IPS-20b (cell line): Measurements from ENCODE around the gene RAB39A.
"Not testable (repeated sequence)": the region's sequence is repeated elsewhere in the genome, so short reads cannot be mapped to it uniquely, and the experiment has no call there.

Source experiments
- H3K27ac ChIP-seq: one replicate; pipeline ENCODE4 v1.5.1; 2013; ENCODE audit warnings: low read length
- H3K27me3 ChIP-seq: 2 replicates; pipeline ENCODE4 v1.6.1; 2013; ENCODE audit warnings: mild to moderate bottlenecking, low read length, inconsistent platforms; ENCODE audit not compliant: insufficient read depth
- H3K36me3 ChIP-seq: 2 replicates; pipeline ENCODE4 v1.6.1; 2013; ENCODE audit warnings: low read depth, mild to moderate bottlenecking, inconsistent platforms, low read length, moderate library complexity; ENCODE audit not compliant: insufficient read depth
- H3K4me1 ChIP-seq: 2 replicates; pipeline ENCODE4 v1.6.1; 2013; ENCODE audit warnings: mild to moderate bottlenecking, control low read depth, inconsistent platforms, low read length, moderate library complexity; ENCODE audit not compliant: insufficient read depth
- H3K4me3 ChIP-seq: 2 replicates; pipeline ENCODE4 v1.5.1; 2013; ENCODE audit warnings: mild to moderate bottlenecking, low read length, inconsistent platforms
- H3K9ac ChIP-seq: 2 replicates; pipeline ENCODE4 v1.6.1; 2013; ENCODE audit warnings: low read depth, mild to moderate bottlenecking, inconsistent platforms, low read length, moderate library complexity
- H3K9me3 ChIP-seq: 2 replicates; pipeline ENCODE4 v1.6.1; 2013; ENCODE audit warnings: mild to moderate bottlenecking, low read depth, low read length, inconsistent platforms; ENCODE audit not compliant: insufficient read depth

RAB39A gene

GRCh38 chr11:107928046-107928766 lies at the start of gene RAB39A:
TSS of gene RAB39A (plus strand) at chr11:107928448. CDS start at chr11:107928569, 121 bp downstream.
- H3K36me3 ChIP-seq: no peaks in the 10 kb centered on the region
- peak within 1 kb of the TSS; percentile 90 for H3K9ac ChIP-seq
- H3K27ac ChIP-seq: peak within 1 kb of the TSS; percentile 73
- H3K9me3 ChIP-seq: no peaks in the 10 kb centered on the region
- no peaks in the 10 kb centered on the region for H3K27me3 ChIP-seq
- no peaks in the 10 kb centered on the region for H3K4me1 ChIP-seq
- peak within 1 kb of the TSS; percentile 88 for H3K4me3 ChIP-seq

- not testable (repeated sequence) for H3K27me3 ChIP-seq, H3K36me3 ChIP-seq, H3K9me3 ChIP-seq, H3K9ac ChIP-seq, H3K27ac ChIP-seq, H3K4me1 ChIP-seq, H3K4me3 ChIP-seq
These were observed 46.8 kb upstream of the RAB39A start for GRCh38 chr11:107881471-107881870.

- Histone ChIP-seq H3K27me3 (no peaks in the 10 kb centered on the region), H3K4me3 (no peak overlapping the region), H3K36me3 (no peaks in the 10 kb centered on the region), H3K4me1 (peaks cover 3% of the 10 kb centered on the region), H3K9me3 (no peaks in the 10 kb centered on the region), H3K9ac (no peak overlapping the region), H3K27ac (no peak overlapping the region)
These were observed 46.0 kb upstream of the RAB39A start for GRCh38 chr11:107882095-107882820.

GRCh38 chr11:107898270-107898669 lies 30.0 kb upstream of the RAB39A start:
- Histone ChIP-seq H3K9me3 (no peaks in the 10 kb centered on the region), H3K4me3 (no peak overlapping the region), H3K9ac (no peak overlapping the region), H3K27ac (no peak overlapping the region), H3K36me3 (no peaks in the 10 kb centered on the region), H3K27me3 (no peaks in the 10 kb centered on the region), H3K4me1 (no peaks in the 10 kb centered on the region)

- H3K27me3 ChIP-seq: no peaks in the 10 kb centered on the region
- H3K4me1 ChIP-seq: no peaks in the 10 kb centered on the region
- H3K9ac ChIP-seq: no peak overlapping the region
- no peaks in the 10 kb centered on the region for H3K36me3 ChIP-seq
- no peaks in the 10 kb centered on the region for H3K9me3 ChIP-seq
- H3K4me3 ChIP-seq: no peak overlapping the region
- H3K27ac ChIP-seq: no peak overlapping the region
These were observed 20.0 kb upstream of the RAB39A start for GRCh38 chr11:107908211-107908610.

GRCh38 chr11:107912415-107912814 lies 15.8 kb upstream of the RAB39A start:
- not testable (repeated sequence) for H3K9ac ChIP-seq, H3K4me1 ChIP-seq, H3K27me3 ChIP-seq, H3K36me3 ChIP-seq, H3K27ac ChIP-seq, H3K9me3 ChIP-seq, H3K4me3 ChIP-seq

GRCh38 chr11:107915229-107915628 lies 13.0 kb upstream of the RAB39A start:
- Histone ChIP-seq H3K4me1 (no peaks in the 10 kb centered on the region), H3K9ac (no peak overlapping the region), H3K27me3 (no peaks in the 10 kb centered on the region), H3K4me3 (no peak overlapping the region), H3K27ac (no peak overlapping the region), H3K36me3 (no peaks in the 10 kb centered on the region), H3K9me3 (no peaks in the 10 kb centered on the region)

- H3K27me3 ChIP-seq: no peaks in the 10 kb centered on the region
- H3K36me3 ChIP-seq: no peaks in the 10 kb centered on the region
- no peaks in the 10 kb centered on the region for H3K9me3 ChIP-seq
- H3K9ac ChIP-seq: no peak overlapping the region
- H3K27ac ChIP-seq: no peak overlapping the region
- H3K4me1 ChIP-seq: no peaks in the 10 kb centered on the region
- no peak overlapping the region for H3K4me3 ChIP-seq
These were observed 11.5 kb upstream of the RAB39A start for GRCh38 chr11:107916671-107917241.

GRCh38 chr11:107921997-107922396 lies 6.3 kb upstream of the RAB39A start:
- Histone ChIP-seq H3K4me1 (no peaks in the 10 kb centered on the region), H3K9ac (no peak overlapping the region), H3K27me3 (no peaks in the 10 kb centered on the region; the same call in 1 of the 2 replicates), H3K36me3 (no peaks in the 10 kb centered on the region), H3K27ac (no peak overlapping the region), H3K9me3 (no peaks in the 10 kb centered on the region), H3K4me3 (no peak overlapping the region)

GRCh38 chr11:107923519-107923918 lies 4.7 kb upstream of the RAB39A start:
- H3K36me3 ChIP-seq, H3K27ac ChIP-seq, H3K9ac ChIP-seq, H3K9me3 ChIP-seq, H3K4me3 ChIP-seq, H3K4me1 ChIP-seq, H3K27me3 ChIP-seq: not testable (repeated sequence)

GRCh38 chr11:107924306-107924705 lies 3.9 kb upstream of the RAB39A start:
- H3K9me3 ChIP-seq: no peaks in the 10 kb centered on the region
- no peaks in the 10 kb centered on the region for H3K36me3 ChIP-seq
- H3K4me3 ChIP-seq: no peak overlapping the region
- H3K4me1 ChIP-seq: no peaks in the 10 kb centered on the region
- no peak overlapping the region for H3K9ac ChIP-seq
- H3K27me3 ChIP-seq: no peaks in the 10 kb centered on the region; the same call in 1 of the 2 replicates
- H3K27ac ChIP-seq: no peak overlapping the region

GRCh38 chr11:107927559-107927958 lies 689 bp upstream of the RAB39A start:
- no peaks in the 10 kb centered on the region for H3K9me3 ChIP-seq
- no peaks in the 10 kb centered on the region; the same call in 1 of the 2 replicates for H3K27me3 ChIP-seq
- H3K27ac ChIP-seq: peak overlapping the region; percentile 53
- no peaks in the 10 kb centered on the region for H3K4me1 ChIP-seq
- H3K9ac ChIP-seq: peak overlapping the region; percentile 69; the same call in 1 of the 2 replicates
- H3K4me3 ChIP-seq: peak overlapping the region; percentile 73; the same call in 1 of the 2 replicates
- no peaks in the 10 kb centered on the region for H3K36me3 ChIP-seq
